ENCODE data around the gene PRRT1.

The PRRT1 gene

GRCh38 chr6:32116674-32117073, 35.1 kb downstream of the PRRT1 start:
- no peak for DNase-seq (ENCODE audit: low spot score)
- TF ChIP-seq, protein P1, sequence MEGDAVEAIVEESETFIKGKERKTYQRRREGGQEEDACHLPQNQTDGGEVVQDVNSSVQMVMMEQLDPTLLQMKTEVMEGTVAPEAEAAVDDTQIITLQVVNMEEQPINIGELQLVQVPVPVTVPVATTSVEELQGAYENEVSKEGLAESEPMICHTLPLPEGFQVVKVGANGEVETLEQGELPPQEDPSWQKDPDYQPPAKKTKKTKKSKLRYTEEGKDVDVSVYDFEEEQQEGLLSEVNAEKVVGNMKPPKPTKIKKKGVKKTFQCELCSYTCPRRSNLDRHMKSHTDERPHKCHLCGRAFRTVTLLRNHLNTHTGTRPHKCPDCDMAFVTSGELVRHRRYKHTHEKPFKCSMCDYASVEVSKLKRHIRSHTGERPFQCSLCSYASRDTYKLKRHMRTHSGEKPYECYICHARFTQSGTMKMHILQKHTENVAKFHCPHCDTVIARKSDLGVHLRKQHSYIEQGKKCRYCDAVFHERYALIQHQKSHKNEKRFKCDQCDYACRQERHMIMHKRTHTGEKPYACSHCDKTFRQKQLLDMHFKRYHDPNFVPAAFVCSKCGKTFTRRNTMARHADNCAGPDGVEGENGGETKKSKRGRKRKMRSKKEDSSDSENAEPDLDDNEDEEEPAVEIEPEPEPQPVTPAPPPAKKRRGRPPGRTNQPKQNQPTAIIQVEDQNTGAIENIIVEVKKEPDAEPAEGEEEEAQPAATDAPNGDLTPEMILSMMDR (IDR thresholded peaks at IDR 0.05; ENCODE audit: extremely low read depth, missing control alignments) = no peak

DNA sequence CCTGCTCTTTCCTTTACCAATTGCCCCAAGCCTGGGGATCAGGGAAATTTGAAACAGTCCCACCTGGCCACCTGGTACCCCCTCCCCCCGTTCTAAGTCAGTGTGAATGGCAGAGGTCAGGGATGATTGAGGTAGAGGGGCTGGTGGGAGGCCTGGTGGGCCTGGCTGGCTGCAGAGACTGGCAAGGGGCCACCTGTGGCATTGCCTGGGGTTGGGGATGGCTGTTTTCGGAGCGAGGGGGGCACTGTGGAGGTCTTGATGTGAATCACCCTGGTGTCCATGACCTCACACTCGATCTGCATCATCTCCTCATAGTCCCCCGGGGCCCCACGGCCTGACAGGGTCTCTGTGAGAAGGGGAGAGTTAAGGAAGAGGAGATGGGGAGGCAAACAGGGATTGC, 36.1 kb downstream of the PRRT1 start:
- TF ChIP-seq, protein P1 (IDR thresholded peaks at IDR 0.05; ENCODE audit: extremely low read depth, missing control alignments) = no peak

DNA sequence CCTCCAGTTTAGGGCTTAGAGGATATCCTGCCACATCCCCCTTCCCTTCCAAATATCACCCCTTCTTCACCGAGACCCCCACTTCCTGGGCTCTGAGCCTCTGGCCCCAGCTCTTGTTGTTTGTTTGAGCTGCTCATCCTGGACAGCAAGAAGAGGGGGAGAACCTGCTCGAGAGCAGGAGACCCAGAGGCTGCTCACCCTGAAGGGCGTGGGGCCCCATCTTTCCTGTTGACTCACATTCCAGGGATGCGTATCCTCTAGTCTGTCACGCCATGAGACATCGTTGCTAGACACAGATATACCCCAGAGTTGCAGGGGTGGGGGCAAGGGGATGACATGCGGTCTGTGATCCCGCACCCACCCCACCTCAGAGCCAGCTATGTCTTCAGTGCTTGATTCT, 36.9 kb downstream of the PRRT1 start:
- TF ChIP-seq, protein P1 (IDR thresholded peaks at IDR 0.05; ENCODE audit: extremely low read depth, missing control alignments) = no peak
- DNase-seq (ENCODE audit: low spot score) = no peak

More for the DNA sequence above, 36.1 kb downstream of the PRRT1 start:
- DNase-seq (ENCODE audit: low spot score) = no peak

- DNase-seq (ENCODE audit: low spot score) = no peak
Measured at GRCh38 chr6:32113386-32114352, 38.1 kb downstream of the PRRT1 start.

DNA sequence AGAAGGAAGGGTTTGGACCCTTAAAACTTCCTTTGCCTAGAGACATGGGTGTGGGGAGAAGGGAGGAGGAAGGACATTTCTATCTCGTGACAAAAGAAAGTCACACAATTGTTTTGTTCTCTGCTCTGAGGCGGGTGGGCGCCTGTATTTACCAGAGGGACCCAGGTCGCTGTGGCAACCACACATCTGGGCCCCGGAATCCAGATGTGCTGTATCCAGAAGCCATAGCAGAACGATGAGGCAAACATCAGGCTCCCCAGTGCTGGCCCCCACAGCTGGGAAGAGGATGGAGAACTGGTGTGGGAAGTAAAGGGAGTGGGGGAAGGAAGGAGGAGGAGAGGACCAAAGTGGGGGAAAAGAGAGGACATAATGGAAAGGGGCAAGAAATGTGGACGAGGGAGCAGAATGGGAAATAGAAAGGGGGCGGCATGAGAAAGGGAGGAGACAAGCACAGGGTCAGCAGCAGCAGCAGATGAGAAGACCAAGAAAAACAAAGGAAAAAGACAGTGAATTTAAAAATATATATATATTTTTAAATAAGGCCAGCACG, 39.2 kb downstream of the PRRT1 start:
- DNase-seq (ENCODE audit: low spot score) = no peak

More at GRCh38 chr6:32113386-32114352, 38.1 kb downstream of the PRRT1 start:
- TF ChIP-seq, protein P1 (IDR thresholded peaks at IDR 0.05; ENCODE audit: extremely low read depth, missing control alignments) = no peak

GRCh38 chr6:32111424-32112066, 40.2 kb downstream of the PRRT1 start:
- TF ChIP-seq, protein P1 (IDR thresholded peaks at IDR 0.05; ENCODE audit: extremely low read depth, missing control alignments) = no peak

More for the DNA sequence above, 39.2 kb downstream of the PRRT1 start:
- TF ChIP-seq, protein P1 (IDR thresholded peaks at IDR 0.05; ENCODE audit: extremely low read depth, missing control alignments) = no peak

GRCh38 chr6:32110632-32111031, 41.1 kb downstream of the PRRT1 start:
- DNase-seq (ENCODE audit: low spot score) = no peak
- TF ChIP-seq, protein P1 (IDR thresholded peaks at IDR 0.05; ENCODE audit: extremely low read depth, missing control alignments) = no peak

More at GRCh38 chr6:32111424-32112066, 40.2 kb downstream of the PRRT1 start:
- DNase-seq (ENCODE audit: low spot score) = no peak

All from GM20000 (cell line).